Measurements from ENCODE around the gene UBAP2L.

The UBAP2L gene

DNA sequence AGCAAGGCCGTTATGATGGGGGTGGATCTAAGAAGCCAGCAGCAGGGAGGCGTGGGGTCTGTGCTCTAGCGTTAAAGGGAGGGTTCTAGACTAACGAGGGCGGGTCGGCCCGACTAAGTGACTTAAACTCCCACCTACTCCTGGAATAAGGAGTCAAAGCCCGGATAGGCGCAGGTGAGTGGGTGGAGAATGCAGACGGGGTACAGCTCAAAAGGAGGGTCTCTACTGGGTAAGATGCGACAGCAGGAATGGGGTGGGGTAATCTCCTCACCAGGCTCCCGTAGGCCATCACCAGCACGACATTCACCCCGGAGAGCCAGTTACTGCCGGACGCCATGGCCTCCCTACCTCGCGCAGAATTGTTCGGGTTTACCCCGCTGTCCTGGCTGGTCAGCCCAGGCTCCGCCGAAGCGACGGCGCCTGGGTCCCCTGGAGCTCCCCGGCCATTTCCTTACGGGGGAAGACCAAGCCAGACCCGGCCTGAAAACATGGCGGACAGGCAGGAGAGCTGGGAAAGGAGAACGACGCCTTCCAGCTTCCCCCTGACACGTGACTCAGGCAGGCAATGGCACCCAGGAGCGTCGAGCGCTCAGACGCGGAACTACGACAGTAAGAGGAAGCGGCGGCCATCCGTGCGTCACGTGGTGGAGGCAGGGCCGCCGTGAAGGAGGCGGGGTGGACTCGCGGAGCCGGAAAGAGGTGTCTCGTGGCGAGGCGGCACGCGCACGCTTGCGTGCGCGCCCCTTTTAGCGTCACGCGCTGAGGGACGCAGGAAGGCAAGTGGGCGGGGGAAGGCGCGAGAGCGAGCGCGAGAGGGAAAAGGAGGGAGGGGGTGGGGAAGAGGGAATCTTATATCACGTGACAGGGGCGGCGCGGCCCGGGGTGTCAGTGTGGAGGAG is at the start of gene UBAP2L:
UBAP2L (plus strand) TSS at position 885 of the 899 bp plus-strand sequence. CDS start 4,169 bp downstream, outside the sequence.
- DNase-seq (peak; percentile 99), ATAC-seq (peak; percentile 93)

DNA sequence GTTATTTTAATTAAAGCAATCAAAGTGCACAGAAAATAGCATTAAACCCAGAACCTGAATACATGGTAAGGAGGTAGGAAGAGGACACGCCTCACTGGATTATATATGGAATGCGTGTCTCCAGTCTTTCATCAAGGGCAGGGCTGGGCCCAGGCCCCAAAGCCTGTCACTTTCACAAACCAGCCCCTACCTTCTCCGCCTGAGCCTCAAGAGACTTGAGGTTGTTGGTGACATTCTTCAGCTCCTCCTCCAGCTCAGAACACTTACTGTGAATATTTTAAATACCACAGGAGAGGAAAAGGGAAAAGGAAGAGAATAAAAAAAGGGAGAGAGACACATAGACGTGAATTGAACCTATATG is 49.6 kb upstream of the UBAP2L start:
- DNase-seq: no peak
- peak; percentile 12 for ATAC-seq

GRCh38 chr1:154171880-154172279 is 48.9 kb upstream of the UBAP2L start:
- ATAC-seq: no peak

DNA sequence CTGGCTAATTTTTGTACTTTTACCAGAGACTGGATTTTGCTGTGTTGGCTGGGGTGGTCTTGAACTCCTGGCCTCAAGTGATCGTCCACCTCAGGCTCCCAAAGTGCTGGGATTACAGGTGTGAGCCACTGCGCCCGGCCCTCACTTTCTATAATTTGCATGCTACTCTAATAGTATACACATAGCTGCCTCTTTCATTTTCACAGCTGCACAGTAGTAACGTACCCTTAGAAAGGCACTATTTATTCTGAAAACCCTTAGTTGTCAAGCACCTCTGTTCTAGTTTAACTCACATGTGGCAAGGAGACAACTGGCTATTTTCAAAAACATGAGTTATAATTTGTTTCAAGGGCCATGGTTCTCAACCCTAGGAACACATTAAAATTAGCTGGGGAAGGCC is 46.1 kb upstream of the UBAP2L start:
- DNase-seq: no peak
- no peak for ATAC-seq

More at GRCh38 chr1:154171880-154172279, 48.9 kb upstream of the UBAP2L start:
- DNase-seq: no peak

GRCh38 chr1:154176337-154176736 is 44.4 kb upstream of the UBAP2L start:
- DNase-seq: no peak
- ATAC-seq: no peak

- no peak for ATAC-seq
- no peak for DNase-seq
Measured at GRCh38 chr1:154178013-154178412, 42.7 kb upstream of the UBAP2L start.

- ATAC-seq: no peak
- no peak for DNase-seq
Measured at GRCh38 chr1:154178911-154179811, 41.6 kb upstream of the UBAP2L start.

DNA sequence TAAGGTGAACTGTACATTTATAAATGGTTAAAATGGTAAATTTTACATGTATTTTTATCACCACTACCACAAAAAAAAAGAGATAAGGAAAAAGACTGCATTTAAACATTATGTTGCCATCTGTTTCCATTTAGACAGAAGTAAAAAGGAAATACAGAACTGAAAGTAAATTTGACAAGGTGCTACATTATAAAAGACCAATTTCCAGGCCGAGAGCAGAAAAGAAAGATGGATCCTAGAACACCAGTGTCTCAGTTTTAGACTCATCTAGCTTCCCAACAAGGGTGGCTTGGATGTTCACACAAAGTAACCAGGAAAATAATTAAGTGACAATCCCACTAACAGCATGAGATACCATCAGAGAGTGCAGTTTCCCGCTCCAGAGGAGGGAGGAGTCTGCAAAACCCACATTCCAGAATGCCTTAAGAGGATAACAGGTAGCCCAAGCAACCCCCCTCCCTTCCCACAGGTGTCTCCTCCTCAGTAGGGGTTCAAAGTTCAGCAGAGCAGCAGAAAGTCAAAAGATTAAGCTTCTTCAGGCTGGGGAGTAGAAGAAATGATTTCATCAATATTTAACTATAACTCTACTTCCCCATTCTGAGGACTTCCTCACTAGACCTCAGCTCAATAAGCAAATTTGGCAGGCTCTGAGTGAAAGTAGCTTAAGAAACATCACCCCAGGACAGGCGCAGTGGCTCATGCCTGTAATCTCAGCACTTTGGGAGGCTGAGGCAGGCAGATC is 40.6 kb upstream of the UBAP2L start:
- ATAC-seq: no peak
- no peak for DNase-seq

DNA sequence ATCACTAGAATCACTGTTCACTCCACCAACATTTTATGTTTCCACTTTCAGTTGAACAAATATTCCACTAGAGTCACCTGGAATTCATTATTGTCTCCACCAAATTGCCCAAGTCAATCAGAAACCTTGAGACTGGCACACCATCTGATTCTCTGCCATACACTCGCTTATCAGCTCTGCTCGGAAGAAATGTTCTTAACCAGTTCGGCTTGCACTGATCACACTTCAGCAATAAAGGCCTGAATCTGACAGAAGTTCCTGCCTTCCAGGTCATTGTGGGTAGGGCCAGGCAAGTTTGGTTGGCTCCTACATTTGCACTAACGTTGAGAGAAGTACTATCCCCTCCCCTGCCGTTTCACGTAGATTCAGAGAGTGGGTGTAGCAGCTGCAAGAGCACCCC is 38.8 kb upstream of the UBAP2L start:
- DNase-seq (no peak), ATAC-seq (no peak)

- ATAC-seq (peak; percentile 83), DNase-seq (peak; percentile 88)
Measured at GRCh38 chr1:154182344-154183045, 38.3 kb upstream of the UBAP2L start.

- DNase-seq: peak; percentile 97
- peak; percentile 82 for ATAC-seq
Measured at GRCh38 chr1:154183046-154183915, 37.5 kb upstream of the UBAP2L start.

GRCh38 chr1:154186177-154186576 is 34.6 kb upstream of the UBAP2L start:
- ATAC-seq (no peak), DNase-seq (peak; percentile 75)

DNA sequence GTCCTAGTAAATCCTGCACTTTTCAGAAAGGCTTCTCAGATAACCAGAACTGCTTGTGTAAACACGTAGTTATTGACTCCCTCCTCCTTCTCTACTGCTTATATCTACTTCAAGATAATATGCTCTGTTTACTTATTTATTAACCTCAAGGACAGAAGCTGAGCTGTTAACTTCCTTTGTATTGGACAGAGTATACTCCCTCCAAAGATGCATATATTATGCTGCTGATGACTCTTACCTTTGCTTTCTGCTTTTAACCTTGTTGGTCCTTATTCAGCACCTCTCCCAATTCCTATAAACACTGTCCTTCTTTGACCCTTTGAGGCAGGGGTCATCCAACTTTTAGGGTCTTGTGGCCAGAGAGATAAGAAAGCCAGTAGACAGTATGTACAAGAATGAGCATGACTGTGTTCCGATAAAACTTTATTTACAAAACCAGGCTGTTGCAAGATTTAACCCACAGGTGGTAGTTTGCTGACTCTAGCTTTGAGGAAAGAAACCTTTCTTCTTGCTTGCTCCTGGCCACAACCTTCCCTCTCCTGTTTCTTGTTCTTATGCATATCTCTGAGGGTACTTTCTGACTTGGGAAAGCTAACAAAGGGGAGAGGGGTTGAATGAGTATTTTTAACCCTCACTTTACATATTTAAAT is 33.8 kb upstream of the UBAP2L start:
- no peak for ATAC-seq
- DNase-seq: no peak

GRCh38 chr1:154190550-154190949 is 30.2 kb upstream of the UBAP2L start:
- no peak for ATAC-seq
- no peak for DNase-seq

GRCh38 chr1:154191990-154192461 is 28.7 kb upstream of the UBAP2L start, which contains the start of gene TPM3:
Gene TPM3, minus strand, starts transcription at chr1:154192100. Its CDS starts 82 bp downstream, at chr1:154192018.
- no peak for DNase-seq
- ATAC-seq: peak; percentile 19

DNA sequence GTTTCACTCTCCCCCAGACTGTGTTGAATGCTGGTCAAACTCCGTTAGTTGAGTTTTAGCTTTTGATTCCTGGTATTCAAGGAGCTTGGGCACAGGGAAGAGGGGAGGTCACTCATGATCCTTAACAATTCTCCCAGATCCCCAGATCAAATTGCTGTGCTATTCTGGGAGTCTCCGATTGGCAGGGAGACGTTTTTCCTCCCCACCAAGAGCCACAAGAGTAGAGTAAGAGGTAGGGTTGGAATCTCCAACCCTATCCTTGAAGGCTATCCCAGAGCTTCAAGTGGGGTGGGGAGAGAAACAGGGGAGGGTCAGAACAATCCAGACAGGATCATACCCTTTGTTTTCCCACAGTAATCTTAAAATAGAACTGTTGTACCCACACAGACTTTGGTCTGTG is 28.3 kb upstream of the UBAP2L start:
- DNase-seq: no peak
- no peak for ATAC-seq

GRCh38 chr1:154193821-154194220 is 26.9 kb upstream of the UBAP2L start:
- ATAC-seq: no peak
- no peak for DNase-seq

- DNase-seq: peak; percentile 41
- ATAC-seq: peak; percentile 55
Measured at GRCh38 chr1:154198756-154199562, 21.8 kb upstream of the UBAP2L start.

DNA sequence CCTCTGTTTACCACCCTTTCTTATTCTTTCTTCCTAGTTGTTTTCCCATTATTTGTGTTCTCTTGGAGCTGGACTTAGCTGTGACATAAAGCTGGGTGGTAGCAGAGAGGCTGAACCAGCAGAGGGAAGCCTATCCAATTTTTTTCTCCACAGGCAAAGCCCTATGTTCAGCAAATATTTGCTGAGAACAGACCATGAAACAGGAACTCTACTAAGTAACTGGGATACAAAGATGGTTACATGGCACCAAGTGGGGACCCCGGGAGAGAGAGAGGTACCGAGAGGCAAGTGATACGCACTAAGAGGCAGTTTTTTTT is 21.2 kb upstream of the UBAP2L start:
- ATAC-seq: no peak

More for the DNA sequence above, 21.2 kb upstream of the UBAP2L start:
- no peak for DNase-seq
